ENCODE data around the gene SIDT2. TPM values are rescaled to one million over a fixed set of nuclear protein-coding genes. Genes with fewer than 3 reads are reported as not detected.
A peak's percentile ranks its signal among the peaks of the same experiment; 100 is the strongest.

Gene SIDT2
- total RNA-seq, 1 donor from 2014 or later: 53.1 TPM

DNA sequence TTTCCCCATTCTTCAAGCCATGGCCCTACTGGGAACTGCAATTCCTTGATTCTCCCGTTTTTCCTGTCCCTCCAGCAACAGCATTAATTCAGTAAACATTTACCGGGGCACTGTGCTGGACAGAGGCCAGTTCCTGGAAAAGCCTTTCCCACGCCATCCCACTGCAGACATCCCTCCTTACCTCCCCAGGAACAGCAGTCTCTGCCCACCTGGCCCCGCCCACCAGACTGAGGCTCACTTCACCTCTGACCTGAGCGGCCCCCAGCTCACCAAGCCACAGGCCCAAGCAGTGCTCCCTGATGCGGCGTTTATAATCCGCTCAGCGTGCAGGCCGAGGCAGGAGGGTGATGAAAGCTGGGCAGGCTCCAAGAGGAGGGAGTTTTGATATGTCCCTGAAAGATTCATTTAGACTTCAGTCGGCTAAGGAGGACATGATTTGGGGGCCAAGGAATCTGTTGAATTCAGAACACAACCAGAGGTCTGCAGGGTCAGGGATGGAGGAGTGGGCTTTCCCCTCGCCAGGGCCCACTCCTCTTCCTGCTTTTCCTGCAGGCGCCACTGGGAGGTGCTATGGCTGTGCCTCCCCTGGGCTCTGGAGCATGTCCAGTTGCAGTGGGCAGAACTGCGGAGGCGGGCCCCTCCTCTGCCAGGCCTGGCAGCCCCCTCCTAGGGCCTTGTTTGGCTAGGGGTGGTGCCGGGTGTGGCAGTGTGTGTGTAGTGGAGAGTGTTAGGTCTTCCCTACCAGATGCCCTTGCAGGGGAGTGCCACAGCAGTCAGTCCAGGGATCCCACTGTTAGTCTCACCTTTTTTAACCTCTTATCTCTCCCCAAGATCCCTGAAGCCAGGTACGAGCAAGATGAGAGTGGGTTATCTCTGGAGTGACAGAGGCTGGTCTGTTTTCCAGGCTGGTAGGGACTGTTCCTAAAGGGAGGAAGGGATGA is 19.2 kb downstream of the SIDT2 start:
- Mint-ChIP-seq H3K27me3 (no peaks in the 10 kb centered on the region), H3K4me1 (ENCODE audit: unreplicated experiment) (peaks cover 25% of the 10 kb centered on the region), H3K9me3 (no peaks in the 10 kb centered on the region), H3K4me3 (peak overlapping the region; percentile 76), H3K36me3 (peaks cover 12% of the 10 kb centered on the region), H3K27ac (peak overlapping the region; percentile 65)
- no peak for DNase-seq (ENCODE audit: extremely low spot score, unreplicated experiment)
- TF ChIP-seq, protein P1, sequence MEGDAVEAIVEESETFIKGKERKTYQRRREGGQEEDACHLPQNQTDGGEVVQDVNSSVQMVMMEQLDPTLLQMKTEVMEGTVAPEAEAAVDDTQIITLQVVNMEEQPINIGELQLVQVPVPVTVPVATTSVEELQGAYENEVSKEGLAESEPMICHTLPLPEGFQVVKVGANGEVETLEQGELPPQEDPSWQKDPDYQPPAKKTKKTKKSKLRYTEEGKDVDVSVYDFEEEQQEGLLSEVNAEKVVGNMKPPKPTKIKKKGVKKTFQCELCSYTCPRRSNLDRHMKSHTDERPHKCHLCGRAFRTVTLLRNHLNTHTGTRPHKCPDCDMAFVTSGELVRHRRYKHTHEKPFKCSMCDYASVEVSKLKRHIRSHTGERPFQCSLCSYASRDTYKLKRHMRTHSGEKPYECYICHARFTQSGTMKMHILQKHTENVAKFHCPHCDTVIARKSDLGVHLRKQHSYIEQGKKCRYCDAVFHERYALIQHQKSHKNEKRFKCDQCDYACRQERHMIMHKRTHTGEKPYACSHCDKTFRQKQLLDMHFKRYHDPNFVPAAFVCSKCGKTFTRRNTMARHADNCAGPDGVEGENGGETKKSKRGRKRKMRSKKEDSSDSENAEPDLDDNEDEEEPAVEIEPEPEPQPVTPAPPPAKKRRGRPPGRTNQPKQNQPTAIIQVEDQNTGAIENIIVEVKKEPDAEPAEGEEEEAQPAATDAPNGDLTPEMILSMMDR (conservative IDR thresholded peaks at IDR 0.05): peak; percentile 71

DNA sequence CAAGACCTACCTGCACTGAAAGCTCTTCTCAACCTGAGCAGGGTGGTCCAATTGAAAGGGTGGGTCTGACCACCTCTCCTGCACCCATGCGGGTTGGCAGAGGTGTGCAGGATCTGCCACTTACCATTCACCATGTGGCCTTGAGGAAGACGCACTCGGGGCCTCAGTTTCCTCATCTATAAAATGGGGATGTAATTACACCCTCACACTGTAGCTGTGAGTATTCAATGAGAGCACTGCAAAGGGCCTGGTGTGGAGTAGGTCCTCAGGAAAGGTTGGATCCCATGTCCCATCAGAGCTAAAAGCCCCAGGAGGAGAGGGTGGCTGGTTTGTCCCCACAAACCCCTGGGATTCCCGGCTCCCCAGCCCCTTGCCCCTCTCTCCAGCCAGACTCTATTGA is 20.1 kb downstream of the SIDT2 start:
- H3K27me3 Mint-ChIP-seq: no peaks in the 10 kb centered on the region
- peak overlapping the region; percentile 76 for H3K4me3 Mint-ChIP-seq
- DNase-seq (ENCODE audit: extremely low spot score, unreplicated experiment): no peak
- H3K9me3 Mint-ChIP-seq: no peaks in the 10 kb centered on the region
- H3K36me3 Mint-ChIP-seq: peaks cover 10% of the 10 kb centered on the region
- peak overlapping the region; percentile 65 for H3K27ac Mint-ChIP-seq
- TF ChIP-seq, protein P1 (conservative IDR thresholded peaks at IDR 0.05): no peak
- peaks cover 25% of the 10 kb centered on the region for H3K4me1 Mint-ChIP-seq (ENCODE audit: unreplicated experiment)

DNA sequence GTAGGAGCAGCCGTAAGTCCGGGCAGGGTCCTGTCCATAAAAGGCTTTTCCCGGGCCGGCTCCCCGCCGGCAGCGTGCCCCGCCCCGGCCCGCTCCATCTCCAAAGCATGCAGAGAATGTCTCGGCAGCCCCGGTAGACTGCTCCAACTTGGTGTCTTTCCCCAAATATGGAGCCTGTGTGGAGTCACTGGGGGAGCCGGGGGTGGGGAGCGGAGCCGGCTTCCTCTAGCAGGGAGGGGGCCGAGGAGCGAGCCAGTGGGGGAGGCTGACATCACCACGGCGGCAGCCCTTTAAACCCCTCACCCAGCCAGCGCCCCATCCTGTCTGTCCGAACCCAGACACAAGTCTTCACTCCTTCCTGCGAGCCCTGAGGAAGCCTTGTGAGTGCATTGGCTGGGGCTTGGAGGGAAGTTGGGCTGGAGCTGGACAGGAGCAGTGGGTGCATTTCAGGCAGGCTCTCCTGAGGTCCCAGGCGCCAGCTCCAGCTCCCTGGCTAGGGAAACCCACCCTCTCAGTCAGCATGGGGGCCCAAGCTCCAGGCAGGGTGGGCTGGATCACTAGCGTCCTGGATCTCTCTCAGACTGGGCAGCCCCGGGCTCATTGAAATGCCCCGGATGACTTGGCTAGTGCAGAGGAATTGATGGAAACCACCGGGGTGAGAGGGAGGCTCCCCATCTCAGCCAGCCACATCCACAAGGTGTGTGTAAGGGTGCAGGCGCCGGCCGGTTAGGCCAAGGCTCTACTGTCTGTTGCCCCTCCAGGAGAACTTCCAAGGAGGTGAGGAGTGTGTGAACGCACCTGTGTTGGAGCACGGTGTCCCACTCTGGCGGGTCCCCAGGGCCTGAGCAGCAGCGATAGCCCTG is 20.7 kb downstream of the SIDT2 start, which contains the start of gene TAGLN:
Gene TAGLN, plus strand, starts transcription at position 318 of the 863 bp plus-strand sequence. CDS start 3,644 bp downstream, outside the sequence.
- Mint-ChIP-seq H3K27ac (peak within 1 kb of the TSS; percentile 83), H3K4me1 (ENCODE audit: unreplicated experiment) (peaks cover 25% of the 10 kb centered on the region), H3K36me3 (peaks cover 15% of the 10 kb centered on the region), H3K4me3 (peak within 1 kb of the TSS; percentile 76), H3K27me3 (no peaks in the 10 kb centered on the region), H3K9me3 (no peaks in the 10 kb centered on the region)
- DNase-seq (ENCODE audit: extremely low spot score, unreplicated experiment): no peak
- TF ChIP-seq, protein P1 (conservative IDR thresholded peaks at IDR 0.05): no peak

DNA sequence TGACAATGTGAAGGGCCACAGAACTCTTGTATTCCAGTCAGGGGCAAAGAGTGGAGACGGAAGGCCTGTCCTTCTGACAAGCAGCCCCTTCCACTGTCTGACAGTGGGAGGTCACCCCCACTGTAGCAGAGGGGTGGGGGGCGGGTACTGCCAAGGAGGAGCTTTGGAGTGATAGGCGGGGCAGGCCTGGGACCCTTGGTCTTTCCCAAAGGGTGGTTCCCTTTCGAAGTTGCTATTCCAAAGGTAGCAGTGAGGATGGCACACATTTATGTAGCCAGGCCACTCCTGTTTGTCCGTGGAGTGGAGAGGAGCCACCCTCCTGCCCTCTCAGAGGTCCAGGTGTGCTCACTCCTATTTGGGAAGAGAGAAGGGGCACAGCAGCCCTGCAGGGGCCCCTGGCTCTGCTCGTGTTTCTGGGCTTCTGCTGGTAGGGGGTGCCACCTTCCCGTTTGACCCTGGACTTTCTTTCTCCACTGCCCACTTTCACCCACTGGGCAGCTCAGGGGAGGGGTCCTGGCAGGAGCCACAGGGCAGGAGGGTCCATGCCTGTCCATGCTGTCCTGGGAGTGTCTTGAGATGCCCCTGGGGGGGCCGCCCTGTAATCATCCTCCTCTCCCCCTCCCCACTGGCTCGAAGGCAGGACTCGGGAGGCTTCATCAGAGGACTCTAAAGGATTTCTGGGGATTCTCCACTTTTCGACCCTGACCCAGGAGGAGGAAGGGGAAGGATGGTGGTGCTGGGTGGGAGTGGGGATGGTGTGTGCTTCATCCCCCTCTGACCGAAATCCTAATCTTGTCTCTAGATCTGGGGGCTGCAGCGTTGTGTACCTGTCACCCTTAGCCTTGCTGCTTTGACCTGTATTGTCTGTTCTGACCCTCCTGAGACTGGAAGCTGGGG is 21.6 kb downstream of the SIDT2 start:
- Mint-ChIP-seq H3K36me3 (peaks cover 18% of the 10 kb centered on the region), H3K9me3 (no peaks in the 10 kb centered on the region), H3K27me3 (no peaks in the 10 kb centered on the region), H3K4me3 (peak overlapping the region; percentile 76), H3K4me1 (ENCODE audit: unreplicated experiment) (peaks cover 25% of the 10 kb centered on the region), H3K27ac (peak overlapping the region; percentile 83)
- no peak for DNase-seq (ENCODE audit: extremely low spot score, unreplicated experiment)
- TF ChIP-seq, protein P1 (conservative IDR thresholded peaks at IDR 0.05): no peak
